Breast epithelium (tissue), 4 donors: ENCODE measurements around the gene CACNA1I. TPM values are rescaled to one million over a fixed set of nuclear protein-coding genes. Genes with fewer than 3 reads are reported as not detected.

ENCODE experiments used
- DNase-seq, 2 donors: peaks; one replicate each; pipeline ENCODE4 v3.0.0-alpha.2; 2019; ENCODE audit warnings: low spot score in 2 of 2
- H3K27ac ChIP-seq, 2 donors: fragments of 200-600 bp; sonication (generic) in 1 of 2; one replicate each; pipeline ENCODE4 v1.5.1; 2016 to 2019; ENCODE audit warnings: mild to moderate bottlenecking in 1 of 2
- H3K27me3 ChIP-seq, 2 donors: fragments of 200-600 bp; sonication (generic) in 1 of 2; one replicate each; pipeline versions ENCODE4 v1.5.1 to v1.6.0; 2017 to 2019; ENCODE audit warnings: control low read depth in 1 of 2, mild to moderate bottlenecking in 1 of 2
- H3K36me3 ChIP-seq: fragments of 200-600 bp; one replicate; pipeline ENCODE4 v1.5.1; 2019
- H3K4me1 ChIP-seq, 2 donors: fragments of 200-600 bp; sonication (generic); one replicate each; pipeline ENCODE4 v1.5.1; 2016 to 2019; ENCODE audit warnings: control low read depth in 1 of 2
- H3K4me3 ChIP-seq, 3 donors: fragments of 200-600 bp; sonication (generic); 1 replicate in 2 of 3; 2 replicates in 1 of 3; pipeline ENCODE4 v1.5.1; 2016 to 2019; ENCODE audit warnings: mild to moderate bottlenecking in 3 of 3, moderate library complexity in 2 of 3
- H3K9me3 ChIP-seq, 2 donors: fragments of 200-600 bp; sonication (generic) in 1 of 2; one replicate each; pipeline ENCODE4 v1.5.1; 2016 to 2019; ENCODE audit warnings: control low read depth in 1 of 2
- POLR2A ChIP-seq: fragments of 450-650 bp; IDR thresholded peaks from one replicate; pipeline ENCODE4 v1.6.1; 2016; ENCODE audit warnings: antibody characterized with exemption, mild to moderate bottlenecking, moderate library complexity
- POLR2AphosphoS5 ChIP-seq, 3 donors: sonication (generic); formaldehyde crosslinking; IDR thresholded peaks; one replicate each; pipeline ENCODE4 v1.6.1; 2017; ENCODE audit warnings: antibody characterized with exemption in 3 of 3
- intact Hi-C: fragments of 100-400 bp; cut with DNase I; formaldehyde crosslinking; loops from one replicate; pipeline ENCODE4 v1.15.1; 2023; ENCODE audit warnings: low total_unique reads
- total RNA-seq, 3 donors: library from RNA; depleted of rRNA; stranded (reverse); fragments of >200 nt; gene quantifications; one replicate each; pipeline ENCODE4 v1.1.0, GENCODE V29; 2016
- TF ChIP-seq, protein P1 (sequence below), 3 donors: fragments of 450-650 bp; IDR thresholded peaks; one replicate each; pipeline ENCODE4 v1.5.1; 2016 to 2017; ENCODE audit warnings: antibody characterized with exemption in 3 of 3, mild to moderate bottlenecking in 3 of 3, moderate library complexity in 3 of 3

Gene CACNA1I
- total RNA-seq, 3 donors from 2014 or later, result 0.32 to 0.44 (median 0.33) TPM

DNA sequence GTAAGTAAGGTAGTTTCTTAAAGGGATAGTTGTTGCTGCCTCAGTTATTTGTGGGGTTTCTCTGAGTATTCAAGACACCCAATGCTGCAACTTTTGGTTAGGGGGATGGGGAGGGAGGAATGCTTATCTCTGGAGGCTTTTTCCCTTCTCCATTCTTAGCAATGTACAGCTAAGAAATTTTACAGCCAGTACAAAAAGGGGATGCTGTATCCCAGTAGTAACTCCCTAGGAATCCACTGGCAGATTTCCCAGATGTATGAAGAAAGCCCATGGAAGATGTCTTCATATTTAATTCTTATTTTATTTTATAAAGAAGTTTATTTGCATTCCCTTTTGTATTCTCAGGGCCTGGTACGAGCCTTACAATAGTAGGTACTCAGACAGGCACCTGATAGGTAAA, 168.2 kb downstream of the CACNA1I start:
- Histone ChIP-seq H3K27ac (no peak overlapping the region), H3K27me3 (no peaks in the 10 kb centered on the region), H3K9me3 (peaks cover 0 to 7% of the 10 kb centered on the region in 2 donors), H3K4me3 (no peak overlapping the region), H3K4me1 (no peaks in the 10 kb centered on the region), H3K36me3 (no peaks in the 10 kb centered on the region)
- intact Hi-C loops, result no loop called here
- no peak for DNase-seq
- TF ChIP-seq, protein P1, sequence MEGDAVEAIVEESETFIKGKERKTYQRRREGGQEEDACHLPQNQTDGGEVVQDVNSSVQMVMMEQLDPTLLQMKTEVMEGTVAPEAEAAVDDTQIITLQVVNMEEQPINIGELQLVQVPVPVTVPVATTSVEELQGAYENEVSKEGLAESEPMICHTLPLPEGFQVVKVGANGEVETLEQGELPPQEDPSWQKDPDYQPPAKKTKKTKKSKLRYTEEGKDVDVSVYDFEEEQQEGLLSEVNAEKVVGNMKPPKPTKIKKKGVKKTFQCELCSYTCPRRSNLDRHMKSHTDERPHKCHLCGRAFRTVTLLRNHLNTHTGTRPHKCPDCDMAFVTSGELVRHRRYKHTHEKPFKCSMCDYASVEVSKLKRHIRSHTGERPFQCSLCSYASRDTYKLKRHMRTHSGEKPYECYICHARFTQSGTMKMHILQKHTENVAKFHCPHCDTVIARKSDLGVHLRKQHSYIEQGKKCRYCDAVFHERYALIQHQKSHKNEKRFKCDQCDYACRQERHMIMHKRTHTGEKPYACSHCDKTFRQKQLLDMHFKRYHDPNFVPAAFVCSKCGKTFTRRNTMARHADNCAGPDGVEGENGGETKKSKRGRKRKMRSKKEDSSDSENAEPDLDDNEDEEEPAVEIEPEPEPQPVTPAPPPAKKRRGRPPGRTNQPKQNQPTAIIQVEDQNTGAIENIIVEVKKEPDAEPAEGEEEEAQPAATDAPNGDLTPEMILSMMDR (IDR thresholded peaks at IDR 0.05), result no peak
- no peak for TF ChIP-seq POLR2AphosphoS5 (IDR thresholded peaks at IDR 0.05)
- TF ChIP-seq POLR2A, result no peak

Other genes starting within 250 kb of the CACNA1I start
- gene SYNGR1, start 220.8 kb upstream of the CACNA1I start, total RNA-seq, result 10 to 100 TPM in 2 of 3 donors, 1 to 10 TPM in 1; 6.9 to 22.3 (median 20.5) TPM
- gene TAB1, start 171.0 kb upstream of the CACNA1I start, total RNA-seq, result 10 to 100 TPM; 15.4 to 17.9 (median 16.0) TPM
- gene MGAT3, start 113.7 kb upstream of the CACNA1I start, total RNA-seq, result 1 to 10 TPM; 1.9 to 9.4 (median 3.9) TPM
- gene MIEF1, start 68.5 kb upstream of the CACNA1I start, total RNA-seq, result 10 to 100 TPM; 19.7 to 24.3 (median 22.9) TPM
- 100 to 1,000 TPM; 339 to 403 (median 347) TPM for gene ATF4, start 50.2 kb upstream of the CACNA1I start, total RNA-seq
- gene RPS19BP1, start 38.0 kb upstream of the CACNA1I start, total RNA-seq, result 100 to 1,000 TPM; 112 to 177 (median 159) TPM